Vagina (tissue), 2 donors: ENCODE results near the gene VAMP4.

Source experiments
- POLR2AphosphoS5 ChIP-seq, 2 donors: sonication (generic); formaldehyde crosslinking; IDR thresholded peaks; one replicate each; pipeline ENCODE4 v1.9.0; 2017; ENCODE audit warnings: antibody characterized with exemption in 2 of 2, mild to moderate bottlenecking in 2 of 2, low read depth in 1 of 2; ENCODE audit not compliant: insufficient read depth in 1 of 2
- TF ChIP-seq, protein P1 (sequence below), 3 experiments: fragments of 450-650 bp in 2 of 3; fragments of 200-600 bp in 1 of 3; sonication (generic) in 1 of 3; IDR thresholded peaks; one replicate each; pipeline ENCODE4 v1.5.1; 2017 to 2019; ENCODE audit warnings: antibody characterized with exemption in 3 of 3, mild to moderate bottlenecking in 2 of 3, moderate library complexity in 2 of 3

DNA sequence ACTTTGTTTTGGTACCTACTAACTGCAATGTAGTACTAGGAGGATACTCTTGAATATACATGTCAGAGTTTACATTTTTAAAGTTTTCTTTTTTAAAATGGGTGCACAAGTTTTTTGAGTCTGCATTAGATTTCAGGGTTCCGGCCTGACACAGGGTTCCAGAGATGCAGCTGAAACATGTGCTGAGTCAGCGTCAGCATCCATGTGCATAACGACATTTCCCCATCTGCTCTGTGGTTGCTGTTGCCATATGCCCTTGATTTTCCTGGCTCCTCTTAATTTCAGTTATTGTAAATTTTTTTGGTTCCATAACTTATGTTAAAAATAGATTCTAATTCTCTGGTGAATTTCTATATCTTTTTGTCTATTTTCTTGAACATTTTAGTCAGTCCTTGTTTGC, 27.3 kb upstream of the VAMP4 start:
- TF ChIP-seq, protein P1, sequence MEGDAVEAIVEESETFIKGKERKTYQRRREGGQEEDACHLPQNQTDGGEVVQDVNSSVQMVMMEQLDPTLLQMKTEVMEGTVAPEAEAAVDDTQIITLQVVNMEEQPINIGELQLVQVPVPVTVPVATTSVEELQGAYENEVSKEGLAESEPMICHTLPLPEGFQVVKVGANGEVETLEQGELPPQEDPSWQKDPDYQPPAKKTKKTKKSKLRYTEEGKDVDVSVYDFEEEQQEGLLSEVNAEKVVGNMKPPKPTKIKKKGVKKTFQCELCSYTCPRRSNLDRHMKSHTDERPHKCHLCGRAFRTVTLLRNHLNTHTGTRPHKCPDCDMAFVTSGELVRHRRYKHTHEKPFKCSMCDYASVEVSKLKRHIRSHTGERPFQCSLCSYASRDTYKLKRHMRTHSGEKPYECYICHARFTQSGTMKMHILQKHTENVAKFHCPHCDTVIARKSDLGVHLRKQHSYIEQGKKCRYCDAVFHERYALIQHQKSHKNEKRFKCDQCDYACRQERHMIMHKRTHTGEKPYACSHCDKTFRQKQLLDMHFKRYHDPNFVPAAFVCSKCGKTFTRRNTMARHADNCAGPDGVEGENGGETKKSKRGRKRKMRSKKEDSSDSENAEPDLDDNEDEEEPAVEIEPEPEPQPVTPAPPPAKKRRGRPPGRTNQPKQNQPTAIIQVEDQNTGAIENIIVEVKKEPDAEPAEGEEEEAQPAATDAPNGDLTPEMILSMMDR (IDR thresholded peaks at IDR 0.05), result no peak
- TF ChIP-seq POLR2AphosphoS5 (IDR thresholded peaks at IDR 0.05; ENCODE audit: insufficient read depth in 1 of 2, low read depth in 1 of 2), result no peak
